Measurements from ENCODE around the gene MRPL54.

The MRPL54 gene

DNA sequence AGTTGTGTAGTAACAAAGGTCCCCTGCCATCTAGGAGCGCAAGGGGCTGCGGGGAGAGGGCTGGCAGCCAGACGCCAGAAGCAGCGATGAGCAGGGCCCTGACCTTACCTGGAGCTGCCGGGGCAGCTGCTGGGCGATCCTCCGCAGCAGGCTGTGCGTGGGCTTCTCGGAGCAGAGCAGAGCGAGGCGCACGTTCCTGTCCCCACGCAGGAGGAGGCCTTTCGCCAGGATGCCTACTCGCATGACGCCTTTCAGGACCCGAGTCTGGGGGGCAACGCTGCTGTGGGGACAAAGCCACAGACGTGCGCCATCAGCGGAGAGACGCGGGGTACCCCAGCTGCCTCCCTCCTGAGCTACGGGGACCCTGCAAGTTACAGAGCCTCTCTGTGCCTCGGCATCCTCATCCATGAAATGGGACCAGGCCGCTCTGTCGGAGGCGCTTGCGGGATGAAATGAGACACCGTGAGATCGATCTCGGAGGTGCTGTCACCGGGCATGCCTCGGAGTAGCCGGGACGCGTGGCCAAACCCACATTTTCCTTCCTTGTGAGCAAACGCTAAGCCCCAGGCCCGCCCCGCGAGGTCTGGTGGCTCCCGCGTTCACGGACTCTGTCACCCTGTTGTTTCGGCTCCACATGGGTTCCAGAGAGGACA, 54.2 kb downstream of the MRPL54 start:
- H3K4me3 ChIP-seq (ENCODE audit: low read depth, low read length), result no peak overlapping the region
- TF ChIP-seq, protein P1, sequence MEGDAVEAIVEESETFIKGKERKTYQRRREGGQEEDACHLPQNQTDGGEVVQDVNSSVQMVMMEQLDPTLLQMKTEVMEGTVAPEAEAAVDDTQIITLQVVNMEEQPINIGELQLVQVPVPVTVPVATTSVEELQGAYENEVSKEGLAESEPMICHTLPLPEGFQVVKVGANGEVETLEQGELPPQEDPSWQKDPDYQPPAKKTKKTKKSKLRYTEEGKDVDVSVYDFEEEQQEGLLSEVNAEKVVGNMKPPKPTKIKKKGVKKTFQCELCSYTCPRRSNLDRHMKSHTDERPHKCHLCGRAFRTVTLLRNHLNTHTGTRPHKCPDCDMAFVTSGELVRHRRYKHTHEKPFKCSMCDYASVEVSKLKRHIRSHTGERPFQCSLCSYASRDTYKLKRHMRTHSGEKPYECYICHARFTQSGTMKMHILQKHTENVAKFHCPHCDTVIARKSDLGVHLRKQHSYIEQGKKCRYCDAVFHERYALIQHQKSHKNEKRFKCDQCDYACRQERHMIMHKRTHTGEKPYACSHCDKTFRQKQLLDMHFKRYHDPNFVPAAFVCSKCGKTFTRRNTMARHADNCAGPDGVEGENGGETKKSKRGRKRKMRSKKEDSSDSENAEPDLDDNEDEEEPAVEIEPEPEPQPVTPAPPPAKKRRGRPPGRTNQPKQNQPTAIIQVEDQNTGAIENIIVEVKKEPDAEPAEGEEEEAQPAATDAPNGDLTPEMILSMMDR (IDR thresholded peaks at IDR 0.05; ENCODE audit: borderline replicate concordance, insufficient read depth, low read depth, low read length), result no peak
